GM19239 (cell line): ENCODE data around the gene AKT1S1.
"Not testable (repeated sequence)": the region's sequence is repeated elsewhere in the genome, so short reads cannot be mapped to it uniquely, and the experiment has no call there.

Source experiments
- DNase-seq: peaks from one replicate; pipeline ENCODE4 v3.0.0; 2011; ENCODE audit warnings: low spot score; ENCODE audit not compliant: insufficient read length
- FAIRE-seq: peaks from 2 replicates; lab custom pipeline; 2011; peaks lifted over from hg19 to GRCh38; lab: Jason Lieb, UNC

AKT1S1 gene

DNA sequence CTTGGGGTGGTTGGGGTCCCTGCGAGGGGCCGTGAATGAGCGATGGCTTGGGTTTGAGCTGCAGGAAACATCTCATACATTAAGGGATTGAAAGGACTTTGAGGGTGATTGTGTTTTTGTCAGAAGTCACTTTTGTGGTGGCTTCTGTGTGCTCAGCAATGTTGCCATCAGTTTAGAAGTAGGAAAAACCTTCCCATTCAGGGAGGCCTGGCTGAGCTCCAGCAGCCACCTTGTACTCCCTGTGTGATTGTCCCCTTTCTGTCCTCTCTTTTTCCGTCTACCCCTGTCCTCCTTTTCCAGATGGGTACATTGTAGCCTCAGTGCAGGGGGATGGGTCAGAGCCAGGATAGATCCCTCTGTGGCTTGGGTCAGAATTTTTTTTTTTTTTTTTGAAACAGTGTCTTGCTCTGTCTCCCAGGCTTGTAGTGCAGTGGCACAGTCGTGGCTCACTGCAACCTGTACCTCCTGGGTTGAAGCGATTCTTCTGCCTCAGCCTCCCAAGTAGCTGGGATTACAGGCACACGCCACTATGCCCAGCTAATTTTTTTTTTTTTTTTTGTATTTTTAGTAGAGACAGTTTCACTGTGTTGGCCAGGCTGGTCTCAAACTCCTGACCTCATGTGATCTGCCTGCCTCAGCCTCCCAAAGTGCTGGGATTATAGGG lies 57.6 kb downstream of the AKT1S1 start:
- not testable (repeated sequence) for DNase-seq, FAIRE-seq
